Measurements from ENCODE around the gene BRMS1L.

The BRMS1L gene

GRCh38 chr14:35879151-35879648 lies 53.1 kb downstream of the BRMS1L start:
- DNase-seq (ENCODE audit: extremely low read depth, low read depth): no peak
- TF ChIP-seq CTCF (IDR thresholded peaks at IDR 0.05; ENCODE audit: low read depth, low read length): no peak

- no peak for DNase-seq (ENCODE audit: extremely low read depth, low read depth)
- peak; percentile 35 for TF ChIP-seq CTCF (IDR thresholded peaks at IDR 0.05; ENCODE audit: low read depth, low read length)
Measured at GRCh38 chr14:35879654-35880249, 53.6 kb downstream of the BRMS1L start.

- no peak for DNase-seq (ENCODE audit: extremely low read depth, low read depth)
- TF ChIP-seq CTCF (IDR thresholded peaks at IDR 0.05; ENCODE audit: low read depth, low read length): no peak
Measured at GRCh38 chr14:35881280-35881679, 55.1 kb downstream of the BRMS1L start.

- no peak for DNase-seq (ENCODE audit: extremely low read depth, low read depth)
- peak; percentile 64 for TF ChIP-seq CTCF (IDR thresholded peaks at IDR 0.05; ENCODE audit: low read depth, low read length)
Measured at GRCh38 chr14:35883677-35884293, 57.6 kb downstream of the BRMS1L start.

- DNase-seq (ENCODE audit: extremely low read depth, low read depth): no peak
- TF ChIP-seq CTCF (IDR thresholded peaks at IDR 0.05; ENCODE audit: low read depth, low read length): no peak
Measured at GRCh38 chr14:35890308-35890707, 64.2 kb downstream of the BRMS1L start.

GRCh38 chr14:35895256-35895655 lies 69.1 kb downstream of the BRMS1L start:
- TF ChIP-seq CTCF (IDR thresholded peaks at IDR 0.05; ENCODE audit: low read depth, low read length): no peak
- DNase-seq (ENCODE audit: extremely low read depth, low read depth): no peak

GRCh38 chr14:35897616-35898111 lies 71.5 kb downstream of the BRMS1L start:
- TF ChIP-seq CTCF (IDR thresholded peaks at IDR 0.05; ENCODE audit: low read depth, low read length): no peak
- no peak for DNase-seq (ENCODE audit: extremely low read depth, low read depth)

Measured in AG09319 (cell line).